ENCODE results near the gene ZNF547.
"Not testable (repeated sequence)": the region's sequence is repeated elsewhere in the genome, so short reads cannot be mapped to it uniquely, and the experiment has no call there.

ZNF547 gene

GRCh38 chr19:57374647-57375046, 11.3 kb downstream of the ZNF547 start:
- not testable (repeated sequence) for DNase-seq (ENCODE audit: low spot score)

- no peak for DNase-seq (ENCODE audit: low spot score)
Measured at GRCh38 chr19:57376151-57376550, 12.8 kb downstream of the ZNF547 start.

GRCh38 chr19:57377498-57378146, 14.3 kb downstream of the ZNF547 start:
- no peak for DNase-seq (ENCODE audit: low spot score)

GRCh38 chr19:57380923-57381322, 17.6 kb downstream of the ZNF547 start:
- no peak for DNase-seq (ENCODE audit: low spot score)

- no peak for DNase-seq (ENCODE audit: low spot score)
Measured at GRCh38 chr19:57382806-57383488, 19.6 kb downstream of the ZNF547 start.

GRCh38 chr19:57389194-57389729, 25.9 kb downstream of the ZNF547 start:
- DNase-seq (ENCODE audit: low spot score), result no peak

- peak; percentile 99 for DNase-seq (ENCODE audit: low spot score)
Measured at GRCh38 chr19:57389730-57390598, 26.6 kb downstream of the ZNF547 start, which contains the start of gene ZNF548. Gene ZNF548 (plus strand): TSS chr19:57389854. CDS start chr19:57390100, 246 bp downstream.

- DNase-seq (ENCODE audit: low spot score), result no peak
Measured at GRCh38 chr19:57395710-57396109, 32.4 kb downstream of the ZNF547 start.

GRCh38 chr19:57398868-57399267, 35.5 kb downstream of the ZNF547 start:
- DNase-seq (ENCODE audit: low spot score), result no peak

- no peak for DNase-seq (ENCODE audit: low spot score)
Measured at GRCh38 chr19:57403737-57404563, 40.6 kb downstream of the ZNF547 start.

- DNase-seq (ENCODE audit: low spot score), result no peak
Measured at GRCh38 chr19:57406516-57407123, 43.3 kb downstream of the ZNF547 start.

GRCh38 chr19:57410877-57411671, 47.7 kb downstream of the ZNF547 start, which contains the start of gene ZNF17:
Gene ZNF17 (plus strand): TSS chr19:57411161. CDS start chr19:57413616, 2,455 bp downstream.
- peak; percentile 95 for DNase-seq (ENCODE audit: low spot score)

- DNase-seq (ENCODE audit: low spot score), result no peak
Measured at GRCh38 chr19:57419439-57419838, 56.1 kb downstream of the ZNF547 start.

GRCh38 chr19:57421037-57421436, 57.7 kb downstream of the ZNF547 start:
- no peak for DNase-seq (ENCODE audit: low spot score)

All from pons (tissue), 1 donor.